ENCODE results near the gene AQP5. TPM values are rescaled to one million over a fixed set of nuclear protein-coding genes. Genes with fewer than 3 reads are reported as not detected.

Gene AQP5
- total and polyA plus RNA-seq, 2 donors (not counting 3 experiments of a cell fraction or from before 2014, with no cell fraction given), result 0.95 to 2.3 TPM

GRCh38 chr12:49948866-49949845 is 12.5 kb upstream of the AQP5 start:
- Histone ChIP-seq H3K4me1 (ENCODE audit: control insufficient read depth, extremely low read depth, insufficient read depth, low read length) (peaks cover 11% of the 10 kb centered on the region), H3K79me2 (ENCODE audit: control insufficient read depth, insufficient read depth, low read length) (no peaks in the 10 kb centered on the region), H3K9ac (replicated peaks; ENCODE audit: extremely low read depth, insufficient read depth, low read length) (no peak overlapping the region), H2AFZ (ENCODE audit: low read depth, low read length) (no peak overlapping the region), H4K20me1 (replicated peaks; ENCODE audit: control insufficient read depth, extremely low read depth, insufficient read depth, low read length) (no peaks in the 10 kb centered on the region), H3K4me2 (ENCODE audit: insufficient read depth, low read length) (no peak overlapping the region), H3K27ac (ENCODE audit: insufficient read depth, low read depth, low read length) (no peak overlapping the region), H3K9me3 (replicated peaks; ENCODE audit: control insufficient read depth, insufficient read depth, low read length) (no peaks in the 10 kb centered on the region), H3K9me1 (replicated peaks; ENCODE audit: control insufficient read depth, extremely low read depth, insufficient read depth, low read length) (no peaks in the 10 kb centered on the region), H3K27me3 (ENCODE audit: control insufficient read depth in 2 of 2, insufficient read depth in 2 of 2, low read length in 2 of 2) (no peaks in the 10 kb centered on the region), H3K4me3 (replicated peaks in 1 of 3; ENCODE audit: insufficient read depth in 1 of 3, low read depth in 1 of 3, low read length in 3 of 3) (no peak overlapping the region), H3K36me3 (ENCODE audit: control insufficient read depth in 2 of 2, extremely low read depth in 1 of 2, insufficient read depth in 2 of 2, low read length in 2 of 2) (no peaks in the 10 kb centered on the region)
- ChIA-PET CTCF (interaction anchor here (0.7 to 4.5 kb wide), 6 partner anchors 13 to 122 kb away, joined by 3 to 112 read pairs (median 7); partner anchors contain the start of gene AQP5), POLR2A (no interaction called here)
- FAIRE-seq, result no peak
- intact Hi-C loops (cut with micrococcal nuclease), result no loop called here
- no peak for DNase-seq (ENCODE audit: low read depth, low spot score)
- no TSS peak for BruUV-seq (replicated peaks)
- no peak for TF ChIP-seq FOS (IDR thresholded peaks at IDR 0.05; ENCODE audit: borderline replicate concordance, insufficient read depth, low read length)
- TF ChIP-seq, protein P1, sequence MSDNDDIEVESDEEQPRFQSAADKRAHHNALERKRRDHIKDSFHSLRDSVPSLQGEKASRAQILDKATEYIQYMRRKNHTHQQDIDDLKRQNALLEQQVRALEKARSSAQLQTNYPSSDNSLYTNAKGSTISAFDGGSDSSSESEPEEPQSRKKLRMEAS (IDR thresholded peaks at IDR 0.05; ENCODE audit: insufficient read depth, insufficient read length), result no peak
- TF ChIP-seq JUN (IDR thresholded peaks at IDR 0.05; ENCODE audit: borderline replicate concordance, insufficient read depth, insufficient read length, low read depth), result no peak
- TF ChIP-seq EZH2 (IDR thresholded peaks at IDR 0.05; ENCODE audit: borderline replicate concordance, low read depth, low read length, severe bottlenecking), result no peak
- TF ChIP-seq POLR2AphosphoS5 (IDR thresholded peaks at IDR 0.05; ENCODE audit: insufficient read depth, low read depth, low read length), result no peak
- dilution Hi-C loops (cut with MboI; ENCODE audit: extremely low pct_ligation_motif_present, low sequenced_read_pairs), result no loop called here

Data from endothelial cell of umbilical vein (primary cell).